GM12878 (cell line): Measurements from ENCODE around the gene TIMM50. TPM values are rescaled to one million over a fixed set of nuclear protein-coding genes. Genes with fewer than 3 reads are reported as not detected.
A peak's percentile ranks its signal among the peaks of the same experiment; 100 is the strongest.

Experiments
- ATAC-seq: fragments of 200-7000 bp; cut with Tn5 transposase; 3 replicates; pipeline ENCODE4 v1.9.1; 2020; ENCODE audit warnings: mild to moderate bottlenecking, moderate library complexity
- BruUV-seq: library from RNA; stranded (reverse); fragments of 400-500 nt; replicated peaks from 2 replicates; lab custom pipeline; 2021; lab: Mats Ljungman, UMichigan
- CTCF ChIA-PET: fragments of 300-600 bp; sonication (Branson Sonifier 250); formaldehyde crosslinking; extraction: SDS; loops from one replicate; lab custom pipeline; 2021; ENCODE audit warnings: inconsistent platforms; lab: Yijun Ruan, JAX
- POLR2A ChIA-PET: fragments of 350-600 bp; formaldehyde crosslinking; extraction: SDS; loops from one replicate; lab custom pipeline; 2021; ENCODE audit warnings: inconsistent platforms; lab: Charles Lee
- RAD21 ChIA-PET: fragments of 300-600 bp; sonication (Branson Sonifier 250); formaldehyde crosslinking; loops from one replicate; lab custom pipeline; 2023; ENCODE audit warnings: antibody characterized with exemption; ENCODE audit not compliant: unreplicated experiment; lab: Charles Lee
- SMC1A ChIA-PET: fragments of 300-600 bp; sonication (Branson Sonifier 250); formaldehyde crosslinking; loops from one replicate; lab custom pipeline; 2023; ENCODE audit not compliant: unreplicated experiment, uncharacterized antibody; lab: Charles Lee
- DNase-seq: peaks from one replicate; pipeline ENCODE4 v3.0.0-alpha.2; 2011; ENCODE audit warnings: low read depth, low spot score
- FAIRE-seq: peaks from 3 replicates; lab custom pipeline; 2011; peaks lifted over from hg19 to GRCh38; lab: Jason Lieb, UNC
- H2AFZ ChIP-seq: 2 replicates; pipeline ENCODE4 v1.6.0; 2011; ENCODE audit warnings: low read depth, low read length, control low read depth; ENCODE audit not compliant: control insufficient read depth
- H3K27ac ChIP-seq: 2 replicates; pipeline ENCODE4 v1.5.1; 2011; ENCODE audit warnings: control low read depth; ENCODE audit not compliant: control insufficient read depth, insufficient read depth
- H3K27me3 ChIP-seq, 2 experiments: replicated peaks in 1 of 2; 2 replicates each; pipeline versions ENCODE4 v1.6.0 to v1.6.1; 2011; ENCODE audit warnings: low read length in 1 of 2; ENCODE audit not compliant: control insufficient read depth in 2 of 2, insufficient read depth in 2 of 2
- H3K36me3 ChIP-seq, 2 experiments: 2 replicates each; pipeline ENCODE4 v1.5.1; 2011; ENCODE audit warnings: low read length in 1 of 2; ENCODE audit not compliant: control insufficient read depth in 2 of 2, insufficient read depth in 2 of 2
- H3K4me1 ChIP-seq: 2 replicates; pipeline ENCODE4 v1.6.1; 2011; ENCODE audit warnings: mild to moderate bottlenecking, low read length, moderate library complexity, mixed read lengths; ENCODE audit not compliant: control insufficient read depth, insufficient read depth
- H3K4me2 ChIP-seq: 2 replicates; pipeline ENCODE4 v1.6.0; 2011; ENCODE audit warnings: control low read depth; ENCODE audit not compliant: control insufficient read depth, insufficient read depth
- H3K4me3 ChIP-seq: fragments of 200-600 bp; sonication (generic); 2 replicates; pipeline ENCODE4 v1.5.1; 2016
- H3K79me2 ChIP-seq: 2 replicates; pipeline ENCODE4 v1.6.0; 2011; ENCODE audit warnings: low read length; ENCODE audit not compliant: control insufficient read depth, insufficient read depth
- H3K9ac ChIP-seq: 2 replicates; pipeline ENCODE4 v1.8.0; 2011; ENCODE audit warnings: low read length, control low read depth, mixed read lengths; ENCODE audit not compliant: control insufficient read depth, insufficient read depth
- H3K9me3 ChIP-seq: replicated peaks from 3 replicates; pipeline ENCODE4 v1.5.1; 2011; ENCODE audit warnings: mild to moderate bottlenecking, low read length; ENCODE audit not compliant: control insufficient read depth, insufficient read depth
- H4K20me1 ChIP-seq: 2 replicates; pipeline ENCODE4 v1.6.0; 2011; ENCODE audit not compliant: control insufficient read depth, insufficient read depth
- ATF7 ChIP-seq: fragments of 450-650 bp; IDR thresholded peaks from 2 replicates; pipeline ENCODE4 v1.6.1; 2016; ENCODE audit warnings: low read depth, mild to moderate bottlenecking
- BCLAF1 ChIP-seq: fragments of 450-650 bp; IDR thresholded peaks from 2 replicates; pipeline ENCODE4 v1.6.1; 2017; ENCODE audit warnings: antibody characterized with exemption, mild to moderate bottlenecking, moderate library complexity
- HCFC1 ChIP-seq: fragments of 150-350 bp; IDR thresholded peaks from 2 replicates; pipeline ENCODE4 v1.6.1; 2014; ENCODE audit warnings: low read length
- POLR2A ChIP-seq: IDR thresholded peaks from 2 replicates; pipeline ENCODE4 v1.6.1; 2011; ENCODE audit warnings: low read depth, mild to moderate bottlenecking, low read length
- POLR2AphosphoS5 ChIP-seq: IDR thresholded peaks from 2 replicates; pipeline ENCODE4 v1.6.1; 2011; ENCODE audit warnings: mild to moderate bottlenecking, low read length, inconsistent platforms
- RAD21 ChIP-seq: IDR thresholded peaks from 2 replicates; pipeline ENCODE4 v1.6.1; 2011; ENCODE audit warnings: mild to moderate bottlenecking, low read depth, low read length, moderate library complexity; ENCODE audit not compliant: insufficient read depth
- SIN3A ChIP-seq: IDR thresholded peaks from 2 replicates; pipeline ENCODE4 v1.6.1; 2012; ENCODE audit warnings: low read depth, low read length, improper control_type of control experiment
- WGBS: methylation state at CpG from one replicate; pipeline ENCODE4 v1.1.6; 2016; ENCODE audit warnings: low lambda C conversion rate; ENCODE audit not compliant: insufficient replicate concordance, insufficient coverage; ENCODE audit errors: missing lambda C conversion rate; 5-methylcytosine and 5-hydroxymethylcytosine counted together
- in situ Hi-C: fragments of 300-500 bp; cut with MboI; formaldehyde crosslinking; loops from 9 replicates; pipeline ENCODE4 v1.14.3; 2018; ENCODE audit warnings: mixed read lengths
- intact Hi-C: fragments of 100-400 bp; cut with micrococcal nuclease; formaldehyde crosslinking; loops from one replicate; pipeline ENCODE4 v1.14.2; 2022; ENCODE audit not compliant: unreplicated experiment
- polyA plus RNA-seq, 11 experiments: library from polyadenylated mRNA; depleted of rRNA in 4 of 11; unstranded in 6 of 11; stranded (reverse) in 5 of 11; fragments of >200 nt; fragmentation: Nextera tagmentation in 4 of 11; fragmentation: Illumina TruSeq in 1 of 11; extraction: Ambion mirVana in 4 of 11; extraction: Trizol in 1 of 11; gene quantifications; 1 replicate in 1 of 11; 2 replicates in 10 of 11; pipeline versions ENCODE4 v1.2.1 to v1.2.3, GENCODE V29; 2011 to 2016; ENCODE audit warnings: inconsistent platforms in 2 of 11, missing spikeins in 2 of 11, low read depth in 1 of 11
- total RNA-seq, 4 experiments: library from RNA; depleted of rRNA in 3 of 4; stranded (reverse); fragments of >200 nt in 3 of 4; fragmentation: Illumina TruSeq in 1 of 4; extraction: Trizol in 1 of 4; gene quantifications; 2 replicates each; pipeline versions ENCODE4 v1.2.1 to v1.2.3, GENCODE V29; 2013 to 2021

The TIMM50 gene
- total and polyA plus RNA-seq, 10 of the 15 experiments (the other 5 are each of a cell fraction or from before 2014, with no cell fraction given), result 15.6 to 146 (median 101) TPM

DNA sequence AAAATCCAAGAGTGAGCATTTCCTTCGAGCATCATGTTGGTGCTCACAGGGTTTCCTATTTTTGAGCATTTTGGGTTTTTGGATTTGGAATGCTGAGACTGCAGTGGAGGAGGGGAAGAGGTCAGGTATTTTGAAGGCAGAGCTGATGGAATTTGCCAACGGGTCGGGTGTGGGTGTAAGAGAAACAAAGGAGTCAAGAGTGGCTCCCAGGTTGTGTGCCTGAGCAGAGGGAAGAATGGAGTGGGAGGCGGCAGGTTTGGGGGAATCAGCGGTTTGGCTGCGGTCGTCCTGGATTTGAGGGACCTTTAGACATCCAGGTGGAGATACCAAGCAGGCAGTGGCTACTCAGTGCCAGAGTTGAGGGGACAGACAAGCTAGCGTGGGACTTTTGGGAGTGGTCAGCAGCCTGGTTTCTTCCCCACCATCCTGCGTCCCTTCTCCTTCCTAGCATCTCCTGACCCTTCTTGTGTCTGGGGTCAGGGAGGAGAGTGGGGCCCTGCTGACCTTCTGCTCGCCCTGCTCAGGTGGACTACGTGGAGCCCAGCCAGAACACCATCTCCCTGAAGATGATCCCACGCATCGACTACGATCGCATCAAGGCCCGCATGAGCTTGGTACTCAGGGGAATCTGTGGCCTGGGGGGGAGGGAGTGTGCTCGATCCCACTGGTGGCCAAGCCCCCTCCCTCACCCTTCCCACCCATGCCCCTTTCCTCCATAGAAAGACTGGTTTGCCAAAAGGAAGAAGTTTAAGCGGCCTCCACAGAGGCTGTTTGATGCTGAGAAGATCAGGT is 14.5 kb upstream of the TIMM50 start:
- ChIA-PET SMC1A (no interaction called here), RAD21 (no interaction called here), CTCF (no interaction called here)
- Histone ChIP-seq H3K4me1 (no peaks in the 10 kb centered on the region), H2AFZ (no peak overlapping the region), H3K79me2 (no peaks in the 10 kb centered on the region), H4K20me1 (no peaks in the 10 kb centered on the region)
- 99% methylated on average over 17 of the region's 18 CpGs for WGBS
- in situ Hi-C loops, result no loop called here
- no peak for ATAC-seq
- FAIRE-seq, result no peak
- TF ChIP-seq HCFC1 (no peak), POLR2A (peak; percentile 18; the same call in 1 of the 2 replicates)
- TF ChIP-seq, all 136 proteins: peak for 1
- Histone ChIP-seq H3K9ac (no peak overlapping the region), H3K27me3 (no peaks in the 10 kb centered on the region), H3K27ac (no peak overlapping the region), H3K9me3 (no peaks in the 10 kb centered on the region), H3K4me3 (no peak overlapping the region), H3K4me2 (no peak overlapping the region), H3K36me3 (peaks cover 26 to 50% of the 10 kb centered on the region in 2 experiments)
- intact Hi-C loops, result no loop called here
- POLR2A ChIA-PET, result no interaction called here
- DNase-seq, result no peak
- no TSS peak for BruUV-seq

GRCh38 chr19:39467941-39468340 is 12.7 kb upstream of the TIMM50 start:
- no peaks in the 10 kb centered on the region for H3K79me2 ChIP-seq
- no peaks in the 10 kb centered on the region for H3K9me3 ChIP-seq
- ChIA-PET RAD21 (no interaction called here), POLR2A (interaction anchor here (0.5 to 0.7 kb wide), 2 partner anchors 10 to 32 kb away, joined by 3 read pairs; partner anchors contain the start of gene RPS16), CTCF (no interaction called here), SMC1A (no interaction called here)
- TF ChIP-seq ATF7 (no peak), SIN3A (no peak), RAD21 (no peak), POLR2AphosphoS5 (peak; percentile 36; the same call in 1 of the 2 replicates), BCLAF1 (no peak)
- no peaks in the 10 kb centered on the region for H4K20me1 ChIP-seq
- no peak for ATAC-seq
- intact Hi-C loops, result no loop called here
- no peak for FAIRE-seq
- no peak overlapping the region for H2AFZ ChIP-seq
- H3K4me2 ChIP-seq, result no peak overlapping the region
- H3K27me3 ChIP-seq, result no peaks in the 10 kb centered on the region
- peaks cover 36 to 65% of the 10 kb centered on the region in 2 experiments; a peak in 3 of 4 replicates for H3K36me3 ChIP-seq
- H3K4me3 ChIP-seq, result no peak overlapping the region
- WGBS, result 98% methylated on average over 7 of the region's 7 CpGs
- BruUV-seq, result no TSS peak
- no peaks in the 10 kb centered on the region for H3K4me1 ChIP-seq
- in situ Hi-C loops, result no loop called here
- DNase-seq, result no peak
- H3K9ac ChIP-seq, result no peak overlapping the region
- H3K27ac ChIP-seq, result no peak overlapping the region
